Peyer's patch (tissue), 4 donors: ENCODE measurements around the gene DSCAML1. TPM values are rescaled to one million over a fixed set of nuclear protein-coding genes. Genes with fewer than 3 reads are reported as not detected.

ENCODE experiments used
- DNase-seq, 3 donors: peaks; one replicate each; pipeline ENCODE4 v3.0.0-alpha.2; 2017 to 2019
- H3K27ac ChIP-seq, 4 donors: fragments of 200-600 bp; sonication (generic); one replicate each; pipeline ENCODE4 v1.5.1; 2016 to 2019
- H3K27me3 ChIP-seq, 2 donors: fragments of 200-600 bp; sonication (generic); one replicate each; pipeline ENCODE4 v1.5.1; 2019
- H3K36me3 ChIP-seq, 3 donors: fragments of 200-600 bp; sonication (generic); one replicate each; pipeline ENCODE4 v1.5.1; 2016 to 2019
- H3K4me1 ChIP-seq, 4 donors: fragments of 200-600 bp; sonication (generic); one replicate each; pipeline ENCODE4 v1.5.1; 2016 to 2019
- H3K4me3 ChIP-seq, 4 donors: fragments of 200-600 bp; sonication (generic); 1 replicate in 3 of 4; 2 replicates in 1 of 4; pipeline ENCODE4 v1.5.1; 2016 to 2019; ENCODE audit warnings: mild to moderate bottlenecking in 1 of 4
- H3K9me3 ChIP-seq, 4 donors: fragments of 200-600 bp; sonication (generic); one replicate each; pipeline ENCODE4 v1.5.1; 2016 to 2019; ENCODE audit warnings: mild to moderate bottlenecking in 1 of 4
- POLR2A ChIP-seq, 2 donors: fragments of 450-650 bp; IDR thresholded peaks; one replicate each; pipeline ENCODE4 v1.5.1; 2017; ENCODE audit warnings: antibody characterized with exemption in 2 of 2, mild to moderate bottlenecking in 2 of 2, moderate library complexity in 2 of 2
- total RNA-seq, 4 donors: library from RNA; depleted of rRNA; stranded (reverse); fragments of >200 nt; gene quantifications; one replicate each; pipeline ENCODE4 v1.1.0, GENCODE V29; 2016
- TF ChIP-seq, protein P1 (sequence below), 6 experiments: fragments of 450-650 bp in 4 of 6; fragments of 200-600 bp in 2 of 6; sonication (generic) in 1 of 6; IDR thresholded peaks; one replicate each; pipeline ENCODE4 v1.5.1; 2017 to 2019; ENCODE audit warnings: antibody characterized with exemption in 6 of 6, mild to moderate bottlenecking in 3 of 6, moderate library complexity in 1 of 6

DSCAML1 gene
- total RNA-seq, 4 donors from 2014 or later: 0.18 to 5.8 (median 2.9) TPM

DNA sequence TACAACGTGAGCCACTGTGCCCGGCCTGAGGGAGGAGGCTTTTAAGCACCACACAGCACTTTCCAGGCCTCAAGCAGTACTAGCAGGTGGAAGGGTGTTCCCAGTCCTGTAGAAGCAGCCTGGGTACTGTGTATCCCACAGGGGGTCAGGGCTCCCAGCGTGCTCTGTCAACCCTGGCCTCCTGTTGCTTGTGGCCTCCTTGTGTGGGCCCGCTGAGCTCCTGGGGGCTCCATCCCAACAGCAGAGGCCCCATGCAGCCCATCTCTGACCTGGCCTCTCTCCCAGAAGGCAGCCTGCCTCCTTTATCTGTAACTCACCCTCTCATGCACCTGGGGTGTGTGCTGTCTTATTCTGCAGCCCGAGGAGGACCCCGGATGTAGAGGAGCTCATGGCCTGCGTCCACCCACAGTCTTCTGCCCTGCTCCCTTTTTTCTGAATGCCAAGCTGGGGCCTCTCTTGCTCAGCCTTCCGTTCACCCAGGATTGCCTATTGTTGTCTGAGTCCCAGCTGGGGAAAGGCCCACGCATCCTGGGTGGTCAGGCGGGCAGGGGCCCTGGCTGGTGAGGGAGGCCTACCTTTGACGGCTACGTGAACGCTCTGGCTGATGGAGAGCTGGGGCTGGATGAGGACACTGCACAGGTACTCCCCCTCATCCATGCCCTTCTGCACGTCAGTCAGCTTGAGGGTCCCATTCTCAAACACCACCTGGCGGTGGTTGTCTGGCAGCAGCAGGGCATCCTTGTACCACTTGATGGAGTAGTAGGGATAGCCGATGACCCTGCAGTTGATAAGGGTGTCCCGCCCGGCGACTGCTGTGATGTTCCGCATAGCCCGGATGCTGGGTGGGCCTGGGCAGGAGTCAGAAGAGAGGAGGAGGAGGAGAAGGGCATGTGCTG is 280.9 kb downstream of the DSCAML1 start:
- H3K4me3 ChIP-seq: no peak overlapping the region
- DNase-seq: no peak
- H3K4me1 ChIP-seq: peaks cover 0 to 34% (median 9%) of the 10 kb centered on the region in 4 donors
- H3K27ac ChIP-seq: no peak overlapping the region
- no peaks in the 10 kb centered on the region for H3K36me3 ChIP-seq
- TF ChIP-seq POLR2A (IDR thresholded peaks at IDR 0.05): no peak
- TF ChIP-seq, protein P1, sequence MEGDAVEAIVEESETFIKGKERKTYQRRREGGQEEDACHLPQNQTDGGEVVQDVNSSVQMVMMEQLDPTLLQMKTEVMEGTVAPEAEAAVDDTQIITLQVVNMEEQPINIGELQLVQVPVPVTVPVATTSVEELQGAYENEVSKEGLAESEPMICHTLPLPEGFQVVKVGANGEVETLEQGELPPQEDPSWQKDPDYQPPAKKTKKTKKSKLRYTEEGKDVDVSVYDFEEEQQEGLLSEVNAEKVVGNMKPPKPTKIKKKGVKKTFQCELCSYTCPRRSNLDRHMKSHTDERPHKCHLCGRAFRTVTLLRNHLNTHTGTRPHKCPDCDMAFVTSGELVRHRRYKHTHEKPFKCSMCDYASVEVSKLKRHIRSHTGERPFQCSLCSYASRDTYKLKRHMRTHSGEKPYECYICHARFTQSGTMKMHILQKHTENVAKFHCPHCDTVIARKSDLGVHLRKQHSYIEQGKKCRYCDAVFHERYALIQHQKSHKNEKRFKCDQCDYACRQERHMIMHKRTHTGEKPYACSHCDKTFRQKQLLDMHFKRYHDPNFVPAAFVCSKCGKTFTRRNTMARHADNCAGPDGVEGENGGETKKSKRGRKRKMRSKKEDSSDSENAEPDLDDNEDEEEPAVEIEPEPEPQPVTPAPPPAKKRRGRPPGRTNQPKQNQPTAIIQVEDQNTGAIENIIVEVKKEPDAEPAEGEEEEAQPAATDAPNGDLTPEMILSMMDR (IDR thresholded peaks at IDR 0.05): no peak
- H3K9me3 ChIP-seq: no peaks in the 10 kb centered on the region
- H3K27me3 ChIP-seq: no peaks in the 10 kb centered on the region

DNA sequence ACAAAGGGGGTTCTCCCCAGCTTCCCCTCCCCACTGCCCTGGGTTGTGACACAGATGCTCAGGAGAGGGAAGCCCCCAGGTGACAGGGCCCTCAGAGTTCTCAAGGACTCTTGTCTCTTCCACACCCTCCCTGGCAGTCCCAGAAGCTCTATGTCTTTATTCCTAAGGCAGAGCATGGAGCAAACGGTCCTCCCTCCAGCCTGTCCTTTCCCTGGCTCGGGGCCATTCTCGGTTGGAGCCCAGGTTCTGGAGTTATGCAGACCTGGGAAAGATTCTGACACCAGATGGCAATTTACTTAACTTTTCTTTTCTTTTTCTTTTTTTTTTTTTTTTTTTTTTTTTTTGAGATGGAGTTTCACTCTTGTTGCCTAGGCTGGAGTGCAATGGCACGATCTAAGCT is 282.8 kb downstream of the DSCAML1 start:
- no peaks in the 10 kb centered on the region for H3K27me3 ChIP-seq
- H3K9me3 ChIP-seq: no peaks in the 10 kb centered on the region
- H3K4me1 ChIP-seq: peaks cover 0 to 23% (median 7%) of the 10 kb centered on the region in 4 donors
- H3K4me3 ChIP-seq: no peak overlapping the region
- H3K36me3 ChIP-seq: no peaks in the 10 kb centered on the region
- TF ChIP-seq POLR2A (IDR thresholded peaks at IDR 0.05): no peak
- TF ChIP-seq, protein P1 (IDR thresholded peaks at IDR 0.05): no peak
- no peak overlapping the region for H3K27ac ChIP-seq
- no peak for DNase-seq

DNA sequence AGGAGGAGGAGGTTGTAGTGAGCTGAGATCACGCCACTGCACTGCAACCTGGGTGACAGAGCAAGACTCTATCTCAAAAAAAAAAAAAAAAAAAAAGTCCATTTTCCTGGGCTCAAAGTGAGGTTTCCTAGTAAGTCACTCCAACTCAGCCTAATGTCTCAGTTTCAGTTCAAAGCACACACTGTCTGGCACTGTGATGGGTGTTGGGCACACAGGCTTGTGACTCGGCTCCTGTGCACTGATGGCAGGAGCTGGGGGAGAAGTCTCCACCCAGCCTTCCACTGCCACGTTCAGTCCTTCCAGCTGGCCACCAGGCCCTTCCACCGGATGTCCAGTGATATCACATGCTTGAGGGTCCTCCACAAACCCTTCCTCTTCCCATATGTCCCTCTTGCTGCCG is 283.4 kb downstream of the DSCAML1 start:
- DNase-seq: no peak
- no peak overlapping the region for H3K27ac ChIP-seq

DNA sequence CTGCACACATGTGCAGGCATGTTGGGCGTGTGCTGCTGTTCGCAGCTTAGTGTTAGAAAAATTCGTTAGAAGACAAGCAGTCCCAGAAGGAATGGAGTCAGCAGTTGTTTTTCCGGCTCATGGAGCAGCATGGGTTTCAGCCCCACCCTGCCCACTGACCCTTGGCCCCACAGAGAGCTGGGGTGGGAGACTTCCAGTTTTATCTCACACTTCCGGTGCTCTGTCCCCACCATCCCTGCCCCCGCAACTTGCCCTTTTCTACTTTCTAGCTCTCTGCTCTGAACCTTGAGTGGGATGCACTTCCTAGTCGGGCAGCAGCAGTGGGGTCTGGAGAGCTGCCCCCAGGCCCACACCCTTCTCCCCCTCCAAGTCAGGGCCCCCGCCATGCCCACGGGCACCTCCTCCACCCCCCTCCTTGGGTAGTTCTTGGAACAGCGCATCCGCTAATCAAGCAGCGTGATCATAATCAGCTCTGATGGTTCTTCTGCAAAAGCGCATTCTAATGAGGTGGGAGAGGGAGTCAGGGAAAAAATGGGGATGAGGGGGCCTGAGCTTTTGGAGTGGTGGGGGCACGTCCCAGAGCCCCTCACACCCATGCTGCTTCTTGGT is 285.0 kb downstream of the DSCAML1 start:
- no peak for TF ChIP-seq POLR2A (IDR thresholded peaks at IDR 0.05)
- TF ChIP-seq, protein P1 (IDR thresholded peaks at IDR 0.05): no peak
- Histone ChIP-seq H3K4me1 (peaks cover 0 to 14% (median 4%) of the 10 kb centered on the region in 4 donors), H3K27me3 (no peaks in the 10 kb centered on the region), H3K9me3 (no peaks in the 10 kb centered on the region), H3K27ac (peak overlapping the region in 1 of 4 donors; percentile 7), H3K4me3 (no peak overlapping the region), H3K36me3 (no peaks in the 10 kb centered on the region)
- DNase-seq: peak in 2 of 3 donors; percentile 54 to 61

More for the DNA sequence above, 283.4 kb downstream of the DSCAML1 start:
- Histone ChIP-seq H3K27me3 (no peaks in the 10 kb centered on the region), H3K9me3 (no peaks in the 10 kb centered on the region), H3K4me1 (peaks cover 0 to 17% (median 5%) of the 10 kb centered on the region in 4 donors), H3K36me3 (no peaks in the 10 kb centered on the region), H3K4me3 (no peak overlapping the region)
- TF ChIP-seq POLR2A (IDR thresholded peaks at IDR 0.05): no peak
- TF ChIP-seq, protein P1 (IDR thresholded peaks at IDR 0.05): no peak

DNA sequence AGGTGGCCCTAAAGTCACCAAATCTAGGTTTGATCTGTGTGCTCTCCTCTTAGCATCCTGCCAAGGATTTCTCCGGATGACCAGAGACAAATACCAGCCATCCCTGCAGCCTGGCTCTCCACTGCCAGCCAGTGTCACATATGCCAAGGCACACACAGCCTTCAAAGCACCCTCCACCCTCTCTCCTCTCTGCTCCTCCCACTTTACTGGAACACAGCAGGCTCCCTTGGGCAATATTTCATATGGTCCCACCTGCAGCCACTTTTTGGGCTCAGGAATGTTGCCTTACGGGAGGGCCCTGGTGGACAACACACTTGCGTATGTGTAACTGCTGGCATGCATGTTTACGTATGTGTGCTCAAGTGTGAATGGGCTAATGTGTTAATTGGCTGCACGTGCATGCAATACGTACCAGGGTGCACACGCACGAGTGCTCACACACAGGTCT is 285.5 kb downstream of the DSCAML1 start:
- Histone ChIP-seq H3K27ac (peak overlapping the region in 1 of 4 donors; percentile 7), H3K36me3 (no peaks in the 10 kb centered on the region), H3K4me1 (peaks cover 0 to 14% (median 4%) of the 10 kb centered on the region in 4 donors), H3K27me3 (no peaks in the 10 kb centered on the region), H3K4me3 (no peak overlapping the region), H3K9me3 (no peaks in the 10 kb centered on the region)
- TF ChIP-seq, protein P1 (IDR thresholded peaks at IDR 0.05): no peak
- no peak for TF ChIP-seq POLR2A (IDR thresholded peaks at IDR 0.05)
- no peak for DNase-seq
